ENCODE data around the gene DHX8. TPM values are rescaled to one million over a fixed set of nuclear protein-coding genes. Genes with fewer than 3 reads are reported as not detected.

Gene DHX8
- total RNA-seq, 3 donors from 2014 or later, result 32.5 to 44.1 (median 42.0) TPM

- no peaks in the 10 kb centered on the region for H3K27me3 ChIP-seq
- H3K4me1 ChIP-seq, result no peaks in the 10 kb centered on the region
- no peaks in the 10 kb centered on the region for H3K36me3 ChIP-seq
- no peak for DNase-seq (ENCODE audit: low spot score in 2 of 2)
- TF ChIP-seq POLR2AphosphoS5 (IDR thresholded peaks at IDR 0.05) (no peak), POLR2A (IDR thresholded peaks at IDR 0.05) (no peak), CTCF (IDR thresholded peaks at IDR 0.05) (no peak)
- H3K27ac ChIP-seq, result no peak overlapping the region
- no peaks in the 10 kb centered on the region for H3K9me3 ChIP-seq
- intact Hi-C loops (cut with DNase I; ENCODE audit: low total_unique reads), result no loop called here
- H3K4me3 ChIP-seq, result no peak overlapping the region
These were observed 41.1 kb upstream of the DHX8 start for GRCh38 chr17:43442711-43443110.

GRCh38 chr17:43443381-43443780 lies 40.4 kb upstream of the DHX8 start:
- TF ChIP-seq CTCF (IDR thresholded peaks at IDR 0.05), result no peak
- TF ChIP-seq POLR2AphosphoS5 (IDR thresholded peaks at IDR 0.05), result no peak
- TF ChIP-seq POLR2A (IDR thresholded peaks at IDR 0.05), result no peak
- Histone ChIP-seq H3K4me1 (no peaks in the 10 kb centered on the region), H3K27me3 (no peaks in the 10 kb centered on the region), H3K36me3 (no peaks in the 10 kb centered on the region), H3K9me3 (no peaks in the 10 kb centered on the region), H3K27ac (peak overlapping the region; percentile 48 to 81), H3K4me3 (no peak overlapping the region)
- DNase-seq (ENCODE audit: low spot score in 2 of 2), result no peak
- intact Hi-C loops (cut with DNase I; ENCODE audit: low total_unique reads), result no loop called here

- no peaks in the 10 kb centered on the region for H3K27me3 ChIP-seq
- peak overlapping the region in 1 of 3 donors; percentile 29 for H3K4me3 ChIP-seq
- H3K4me1 ChIP-seq, result no peaks in the 10 kb centered on the region
- H3K27ac ChIP-seq, result peak overlapping the region; percentile 48 to 81
- no peaks in the 10 kb centered on the region for H3K36me3 ChIP-seq
- H3K9me3 ChIP-seq, result no peaks in the 10 kb centered on the region
- TF ChIP-seq POLR2AphosphoS5 (IDR thresholded peaks at IDR 0.05) (no peak), POLR2A (IDR thresholded peaks at IDR 0.05) (no peak), CTCF (IDR thresholded peaks at IDR 0.05) (no peak)
- DNase-seq (ENCODE audit: low spot score in 2 of 2), result peak in 1 of 2 donors; percentile 58
- intact Hi-C loops (cut with DNase I; ENCODE audit: low total_unique reads), result no loop called here
These were observed 39.4 kb upstream of the DHX8 start for GRCh38 chr17:43444223-43445008.

- Histone ChIP-seq H3K4me3 (no peak overlapping the region), H3K9me3 (no peaks in the 10 kb centered on the region), H3K36me3 (no peaks in the 10 kb centered on the region), H3K27me3 (no peaks in the 10 kb centered on the region), H3K4me1 (no peaks in the 10 kb centered on the region), H3K27ac (peak overlapping the region; percentile 48 to 81)
- intact Hi-C loops (cut with DNase I; ENCODE audit: low total_unique reads), result no loop called here
- TF ChIP-seq POLR2A (IDR thresholded peaks at IDR 0.05) (no peak), POLR2AphosphoS5 (IDR thresholded peaks at IDR 0.05) (peak in 1 of 3 donors; percentile 34), CTCF (IDR thresholded peaks at IDR 0.05) (no peak)
- DNase-seq (ENCODE audit: low spot score in 2 of 2), result peak in 1 of 2 donors; percentile 65
These were observed 38.7 kb upstream of the DHX8 start for GRCh38 chr17:43445009-43445589.

- Histone ChIP-seq H3K9me3 (no peaks in the 10 kb centered on the region), H3K4me3 (no peak overlapping the region), H3K36me3 (no peaks in the 10 kb centered on the region), H3K27ac (no peak overlapping the region), H3K4me1 (no peaks in the 10 kb centered on the region), H3K27me3 (no peaks in the 10 kb centered on the region)
- DNase-seq (ENCODE audit: low spot score in 2 of 2), result no peak
- intact Hi-C loops (cut with DNase I; ENCODE audit: low total_unique reads), result no loop called here
- TF ChIP-seq POLR2AphosphoS5 (IDR thresholded peaks at IDR 0.05), result no peak
- TF ChIP-seq CTCF (IDR thresholded peaks at IDR 0.05), result no peak
- TF ChIP-seq POLR2A (IDR thresholded peaks at IDR 0.05), result no peak
These were observed 37.0 kb upstream of the DHX8 start for GRCh38 chr17:43446773-43447172.
